Hepatocyte (in vitro differentiated cells): Measurements from ENCODE around the gene TRAM2.

Experiments
- CTCF ChIP-seq: fragments of 200-600 bp; sonication (generic); IDR thresholded peaks from 2 replicates; pipeline ENCODE4 v1.5.1; 2016; ENCODE audit warnings: antibody characterized with exemption, mild to moderate bottlenecking; ENCODE audit not compliant: poor library complexity
- EZH2 ChIP-seq: fragments of 200-600 bp; sonication (generic); IDR thresholded peaks from 2 replicates; pipeline ENCODE4 v1.6.1; 2016; ENCODE audit warnings: antibody characterized with exemption, mild to moderate bottlenecking, borderline replicate concordance
- EZH2phosphoT487 ChIP-seq: fragments of 200-600 bp; sonication (generic); IDR thresholded peaks from one replicate; pipeline ENCODE4 v1.6.1; 2018; ENCODE audit warnings: antibody characterized with exemption, mild to moderate bottlenecking, low read depth, moderate library complexity; ENCODE audit not compliant: unreplicated experiment, severe bottlenecking

- TF ChIP-seq CTCF (no peak), EZH2 (no peak), EZH2phosphoT487 (no peak)
Measured at GRCh38 chr6:52503323-52503747, 73.5 kb downstream of the TRAM2 start.
